Measurements from ENCODE around the gene SEL1L3.

DNA sequence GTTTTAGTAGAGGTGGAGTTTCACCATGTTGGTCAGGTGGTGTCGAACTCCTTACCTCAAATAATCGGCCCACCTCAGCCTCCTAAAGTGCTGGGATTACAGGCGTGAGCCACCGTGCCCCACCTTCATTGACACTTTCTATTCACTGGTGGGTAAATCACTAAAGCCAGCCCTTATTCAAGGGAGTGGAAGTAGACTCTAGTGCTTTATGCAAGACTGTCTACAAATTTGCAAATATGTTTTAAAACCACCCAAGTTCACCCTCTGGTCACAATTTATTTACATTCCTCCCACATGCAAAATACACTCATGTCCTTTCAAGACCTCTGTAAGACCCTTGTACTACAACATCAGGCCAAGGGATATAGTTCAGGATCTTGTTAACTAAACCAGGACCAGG is 162.1 kb downstream of the SEL1L3 start:
- TF ChIP-seq REST (IDR thresholded peaks at IDR 0.05; ENCODE audit: insufficient replicate concordance, low read depth) (no peak), POLR2AphosphoS5 (IDR thresholded peaks at IDR 0.05; ENCODE audit: low read depth) (no peak), CTCF (IDR thresholded peaks at IDR 0.05; ENCODE audit: insufficient read depth, low read length) (no peak), SPI1 (IDR thresholded peaks at IDR 0.05; ENCODE audit: borderline replicate concordance, low read depth) (no peak)
